Inferior parietal cortex (tissue), 1 donor: ENCODE results near the gene DCAF7.
A peak's percentile ranks its signal among the peaks of the same experiment; 100 is the strongest.

Experiments used
- DNase-seq: peaks from one replicate; pipeline ENCODE4 v3.0.0-alpha.2; 2016; ENCODE audit errors: extremely low spot score

Gene DCAF7

DNA sequence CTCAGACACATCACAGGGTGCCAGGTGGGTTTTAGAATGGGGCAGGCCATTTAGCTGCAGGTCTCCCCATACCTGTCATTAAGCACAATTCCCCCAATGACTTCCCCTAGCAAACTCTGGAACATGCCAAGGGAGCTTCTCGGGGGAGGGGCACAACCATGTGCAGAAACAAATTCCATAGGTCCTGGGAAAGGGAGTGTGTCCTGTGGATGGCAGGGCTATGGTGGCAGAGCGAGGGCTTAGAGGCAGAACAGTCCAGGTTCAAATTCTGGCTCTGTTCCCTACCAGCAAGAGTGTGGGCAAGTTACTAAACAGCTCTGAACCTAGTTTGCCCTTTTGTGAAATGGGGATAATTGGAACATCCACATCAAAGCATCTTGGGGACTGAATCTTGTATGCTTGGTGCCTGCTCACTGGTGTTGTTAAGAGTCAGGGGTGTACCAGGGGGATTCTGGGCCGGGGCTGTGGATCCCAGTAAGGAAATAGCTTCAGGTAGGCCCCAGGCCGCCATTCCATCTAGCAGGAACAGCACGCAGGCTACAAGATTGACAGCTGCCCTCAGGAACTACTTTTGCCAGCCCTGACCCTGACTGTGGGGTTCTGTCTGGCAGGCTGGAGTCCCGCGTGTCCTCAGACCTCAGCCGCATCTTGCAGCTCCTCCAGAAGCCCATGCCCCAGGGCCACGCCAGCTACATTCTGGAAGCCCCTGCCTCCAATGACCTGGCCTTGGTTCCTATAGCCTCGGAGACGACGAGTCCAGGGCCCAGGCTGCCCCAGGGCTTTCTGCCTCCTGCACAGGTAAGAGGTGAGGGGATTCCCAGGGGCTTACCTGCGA is 5.6 kb upstream of the DCAF7 start:
- DNase-seq = no peak

DNA sequence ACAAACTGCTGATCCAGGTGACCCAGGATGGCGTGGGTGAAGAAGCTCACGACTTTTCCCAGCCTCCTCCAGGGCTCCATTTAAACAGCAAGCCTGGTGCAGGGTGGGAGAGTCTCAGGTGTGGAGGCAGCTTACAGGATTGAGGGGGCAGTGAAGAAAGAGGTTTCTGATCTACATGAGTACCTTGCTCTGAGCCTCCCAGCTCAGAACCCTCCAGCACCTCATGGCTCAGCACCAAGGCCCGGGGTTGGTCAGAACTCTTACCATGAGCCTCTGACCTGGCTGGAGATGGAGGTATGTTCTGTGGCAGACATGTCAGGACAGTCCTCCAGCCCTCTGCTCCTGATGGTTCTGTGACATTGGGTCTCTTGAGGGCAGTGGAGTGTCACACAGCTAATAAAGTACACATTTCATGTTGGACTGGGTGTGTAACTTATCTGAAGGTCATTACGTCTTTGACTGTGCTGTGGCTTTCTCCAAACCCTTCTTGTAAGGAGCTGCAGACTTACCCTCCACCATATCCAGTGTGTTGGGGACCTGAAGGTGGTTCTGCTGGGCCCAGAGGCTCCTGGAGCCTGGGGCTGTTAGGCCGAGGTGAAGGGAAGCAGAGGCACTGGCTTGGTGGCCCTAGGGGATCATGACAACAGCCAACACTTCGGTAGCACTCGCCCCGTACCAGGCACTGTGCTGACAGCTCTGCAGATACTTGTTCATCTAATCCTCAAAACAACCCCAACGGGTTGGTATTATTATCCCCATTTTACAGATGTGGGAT is 3.8 kb upstream of the DCAF7 start:
- DNase-seq = no peak

DNA sequence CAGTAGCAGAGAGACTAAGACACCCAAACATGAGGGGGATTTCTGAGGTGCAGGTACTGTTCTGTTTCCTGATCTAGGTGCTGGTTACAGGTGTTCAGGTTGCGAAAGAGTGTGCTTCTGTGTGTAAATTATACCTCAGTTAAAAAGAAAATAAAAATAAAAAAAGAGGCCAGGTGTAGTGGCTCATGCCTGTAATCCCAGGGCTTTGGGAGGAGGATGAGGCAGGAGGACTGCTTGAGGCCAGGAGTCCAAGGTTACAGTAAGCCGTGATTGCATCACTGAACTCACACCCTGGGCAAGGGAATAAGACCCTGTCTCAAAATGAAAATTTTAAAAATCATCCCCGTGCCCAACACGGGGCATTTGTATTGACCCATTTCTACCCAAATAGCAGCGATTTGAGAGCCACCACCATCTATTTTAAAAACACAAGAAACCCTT is 3.2 kb upstream of the DCAF7 start:
- DNase-seq = no peak

DNA sequence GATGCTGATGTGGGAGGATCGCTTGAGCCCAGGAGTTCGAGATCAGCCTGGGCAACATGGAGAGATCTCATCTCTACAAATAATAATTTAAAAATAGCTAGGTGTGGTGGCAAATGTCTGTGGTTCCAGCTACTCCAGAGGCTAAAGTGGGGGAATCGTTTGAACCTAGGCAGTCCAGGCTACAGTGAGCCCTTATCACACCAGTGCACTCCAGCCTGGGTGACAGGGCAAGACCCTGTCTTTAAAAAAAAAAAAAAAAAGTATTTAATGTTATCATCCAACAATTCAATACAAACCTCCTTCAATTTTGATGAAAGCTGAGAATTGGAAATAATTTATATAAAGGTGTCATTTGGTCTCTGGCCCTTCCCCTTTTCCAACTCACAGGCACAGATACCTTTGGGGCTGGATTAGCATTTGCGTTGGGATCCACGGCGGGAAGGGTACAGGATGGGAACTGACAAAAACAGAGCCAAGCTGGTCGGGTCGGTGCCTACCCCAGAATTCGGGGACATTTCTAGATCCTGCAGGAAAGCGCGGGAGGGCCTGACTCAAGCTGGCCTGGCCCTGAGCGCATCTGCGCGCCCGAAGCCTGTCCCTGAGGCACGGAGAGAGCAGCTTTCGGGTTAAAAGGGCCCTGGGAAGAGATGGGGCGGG is 860 bp upstream of the DCAF7 start:
- peak; percentile 15 for DNase-seq

DNA sequence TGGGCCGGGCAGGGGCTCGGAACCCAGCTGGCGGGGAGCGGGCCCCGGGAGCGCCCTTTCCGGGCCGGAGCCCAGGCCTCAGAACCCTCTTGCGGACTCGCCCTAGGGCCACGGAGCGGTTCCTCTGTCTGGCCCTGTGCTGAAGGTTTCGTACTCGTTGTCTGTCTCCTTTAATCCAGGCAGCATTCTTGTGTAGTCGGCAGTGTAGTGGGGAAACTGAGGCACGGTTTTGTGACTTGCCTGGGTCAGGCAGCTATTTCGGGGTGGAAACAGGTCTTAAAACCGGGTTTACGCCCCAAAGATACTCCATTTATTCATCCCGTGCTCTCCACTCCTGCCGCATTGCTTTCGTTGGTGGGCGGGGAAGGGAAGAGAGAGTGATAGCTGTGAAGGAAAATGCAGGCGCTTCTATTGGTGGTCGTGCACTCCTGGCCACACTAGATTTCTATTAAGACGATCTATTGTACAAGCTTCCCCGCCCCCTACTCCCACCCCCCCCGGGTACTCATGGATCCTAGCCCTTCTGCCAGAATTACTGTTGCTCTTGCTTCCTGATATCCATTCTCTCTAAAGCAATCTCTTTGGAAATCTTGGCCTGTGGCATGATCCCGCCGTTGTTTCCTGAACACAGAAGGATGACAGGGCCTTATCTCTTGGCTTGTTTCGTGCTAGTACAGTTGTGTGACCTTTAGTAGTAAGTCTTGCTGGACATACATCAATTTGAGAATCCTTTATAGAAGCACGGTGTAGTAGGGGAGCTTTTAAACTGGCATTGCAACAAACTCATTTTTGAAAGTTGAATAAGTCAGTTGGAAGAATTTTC is 751 bp downstream of the DCAF7 start:
- peak; percentile 8 for DNase-seq

DNA sequence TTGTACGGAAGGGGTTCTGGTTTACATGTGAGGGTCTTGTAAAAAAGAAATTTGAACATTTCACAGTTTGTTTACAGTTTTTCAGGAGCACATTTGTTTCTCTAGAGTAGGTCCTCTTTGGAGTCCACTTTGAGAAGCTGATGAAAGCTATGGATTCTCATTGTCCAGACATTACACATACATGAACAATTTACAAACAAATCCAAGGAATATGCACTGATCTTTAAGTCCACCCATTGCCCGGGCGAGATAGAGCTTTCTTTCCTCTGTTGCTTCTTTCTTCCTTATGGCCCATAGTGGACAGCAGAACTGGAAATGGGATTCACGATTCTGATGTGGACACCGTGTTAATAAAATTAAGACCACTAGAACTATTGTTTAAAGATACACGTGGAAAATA is 1.9 kb downstream of the DCAF7 start:
- no peak for DNase-seq

DNA sequence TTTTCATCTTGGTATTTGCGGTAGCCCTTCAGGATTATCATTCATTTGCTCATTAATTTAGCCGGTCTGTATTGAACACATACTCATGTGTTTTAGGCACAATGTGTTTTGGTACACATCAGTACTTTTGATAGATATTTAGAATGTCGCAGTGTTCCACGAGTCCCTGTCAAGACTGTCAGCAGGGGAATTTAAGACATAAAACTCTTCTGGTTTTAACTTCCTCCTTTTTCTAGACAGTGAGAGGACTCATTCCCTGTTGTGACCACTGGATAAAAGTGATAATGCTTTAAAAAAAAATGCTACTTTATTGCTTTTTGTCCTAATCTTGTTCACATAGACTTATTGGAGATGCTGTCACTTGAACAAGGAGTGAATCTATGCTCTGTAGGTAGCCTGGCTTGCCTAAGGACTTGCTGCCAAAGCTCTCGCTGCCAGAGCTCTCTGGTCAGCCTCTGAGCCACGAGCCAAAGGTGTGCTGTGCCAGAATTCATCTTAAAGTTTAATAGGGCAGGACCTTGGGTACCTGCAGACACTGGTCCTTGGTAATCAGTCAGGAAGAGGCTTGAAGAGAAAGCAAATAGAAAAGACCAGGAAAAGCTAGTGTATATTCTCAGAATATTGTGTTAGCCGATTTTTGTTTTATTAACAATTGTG is 5.4 kb downstream of the DCAF7 start:
- no peak for DNase-seq

DNA sequence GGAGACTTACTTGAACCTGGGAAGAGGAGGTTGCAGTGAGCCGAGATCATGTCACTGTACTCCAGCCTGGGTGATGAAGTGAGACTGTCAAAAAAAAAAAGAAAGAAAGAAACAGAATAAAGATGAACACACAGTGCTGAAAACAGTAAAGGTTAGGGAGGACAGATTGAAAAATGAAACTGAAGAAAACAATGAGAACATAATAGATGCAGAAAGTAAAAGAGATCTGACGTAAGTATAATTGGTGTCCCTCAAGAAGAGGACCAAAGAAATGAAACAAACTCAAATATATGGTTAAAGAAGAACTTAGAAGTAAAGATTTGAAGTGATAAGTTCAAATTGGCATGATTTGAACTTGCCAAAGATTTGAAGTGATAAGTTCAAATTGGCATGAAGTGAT is 7.1 kb downstream of the DCAF7 start:
- DNase-seq = no peak

DNA sequence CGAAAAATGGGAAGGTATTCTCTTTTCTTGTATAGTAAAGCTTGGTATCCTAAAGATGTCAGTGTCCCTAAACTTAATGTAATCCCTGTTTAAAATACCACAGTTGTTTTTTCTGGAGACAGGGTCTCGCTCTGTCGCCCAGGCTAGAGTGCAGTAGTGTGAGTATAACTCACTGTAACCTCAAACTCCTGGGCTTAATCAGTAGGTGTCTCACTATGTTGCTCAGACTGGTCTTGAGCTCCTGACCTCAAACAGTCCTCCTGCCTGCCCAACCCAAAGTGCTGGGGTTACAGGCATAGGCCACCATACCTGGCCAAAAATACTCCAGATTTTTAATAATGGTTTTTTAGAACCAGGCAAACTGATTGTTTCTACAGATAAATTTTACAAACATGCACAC is 8.2 kb downstream of the DCAF7 start:
- DNase-seq = no peak

DNA sequence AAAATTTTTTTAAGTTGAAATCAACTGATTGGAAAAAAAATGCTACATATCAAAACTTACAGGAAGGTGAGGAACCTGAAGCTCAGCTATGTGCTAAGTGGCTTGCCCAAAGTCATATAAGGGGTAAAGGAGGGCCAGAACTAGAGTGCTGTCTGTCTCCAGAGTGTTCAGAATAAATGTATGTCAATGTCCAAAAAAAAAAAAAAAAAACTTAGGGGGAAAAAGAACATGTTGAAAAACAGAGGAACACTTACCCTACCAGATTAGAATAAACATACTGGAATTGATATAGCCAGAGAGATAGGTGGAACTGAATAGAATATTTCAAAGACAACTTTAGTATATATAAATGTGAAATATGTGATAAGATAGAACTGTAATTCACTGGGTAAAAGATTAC is 11.5 kb downstream of the DCAF7 start:
- no peak for DNase-seq

DNA sequence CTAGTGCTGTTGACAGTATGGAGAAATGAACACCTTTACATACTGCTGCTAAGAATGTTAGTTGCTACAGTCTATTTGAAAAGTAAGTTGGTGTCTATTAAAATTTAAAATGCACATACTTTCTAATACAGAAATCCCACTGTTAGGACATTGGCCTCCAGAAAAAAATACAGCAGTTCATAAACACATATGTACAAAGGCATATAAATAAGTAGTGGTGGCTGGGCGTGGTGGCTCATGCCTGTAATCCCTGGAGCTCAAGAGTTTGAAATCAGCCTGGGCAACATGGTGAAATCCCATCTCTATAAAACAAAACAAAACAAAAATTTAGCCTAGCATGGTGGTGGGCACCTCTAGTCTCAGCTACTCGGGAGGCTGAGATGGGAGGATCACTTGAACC is 13.1 kb downstream of the DCAF7 start:
- DNase-seq = no peak

DNA sequence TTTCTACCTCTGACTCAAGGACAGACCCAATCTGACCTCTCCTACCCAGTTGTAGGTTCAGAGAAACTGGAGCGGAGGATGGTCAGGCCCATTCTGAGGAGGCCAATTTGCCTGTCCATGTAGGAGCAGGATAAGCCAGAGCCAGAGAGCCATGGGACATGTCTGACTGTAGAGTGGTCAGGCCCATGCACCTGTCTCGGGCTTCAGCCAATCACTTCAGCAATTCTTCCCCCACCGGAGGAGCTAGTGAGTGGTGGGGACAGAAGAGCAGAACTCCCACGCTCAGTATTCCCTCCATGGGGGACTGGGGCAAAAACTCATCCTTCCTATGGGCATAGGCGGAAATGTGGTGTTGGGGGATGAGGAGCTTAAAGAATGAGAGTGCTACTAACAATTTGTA is 14.3 kb downstream of the DCAF7 start:
- DNase-seq = no peak

DNA sequence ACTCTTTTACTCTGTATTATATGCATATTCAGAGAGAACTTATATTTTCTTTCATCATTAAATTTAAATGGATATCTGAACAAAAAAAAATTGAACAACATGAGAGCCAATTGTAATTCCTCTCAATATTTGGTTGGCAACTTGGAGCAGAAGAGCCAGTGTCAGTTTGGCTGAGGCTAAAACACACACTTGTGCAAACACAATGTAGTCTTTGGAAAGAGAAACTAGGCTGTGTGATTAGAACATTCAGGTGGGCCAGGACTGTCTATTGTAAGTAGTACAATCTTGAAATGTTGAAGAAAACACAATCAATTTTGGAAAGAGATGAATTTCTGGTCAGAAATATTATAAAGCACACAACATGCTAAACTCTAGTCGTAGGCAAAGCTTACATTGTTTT is 17.0 kb downstream of the DCAF7 start:
- no peak for DNase-seq

DNA sequence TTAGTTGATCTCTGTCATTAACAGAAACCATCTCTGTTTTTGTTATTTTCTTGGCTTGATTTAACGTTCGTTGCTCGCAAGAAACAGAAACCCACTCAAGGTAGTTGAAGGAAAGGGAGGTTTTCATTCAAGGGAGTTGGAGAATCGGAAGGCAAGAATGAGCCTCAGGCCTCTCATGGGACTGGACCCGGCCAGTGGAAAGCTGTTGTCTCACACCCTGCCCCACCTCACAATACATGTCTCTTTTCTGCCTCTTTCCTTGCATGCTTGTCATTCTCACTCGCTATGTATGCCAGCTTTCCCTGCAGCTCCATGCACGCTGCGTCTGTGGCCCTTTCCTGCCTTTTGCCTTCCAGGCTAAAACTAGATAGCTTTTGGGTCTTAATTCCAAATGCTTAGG is 18.3 kb downstream of the DCAF7 start:
- DNase-seq = no peak

DNA sequence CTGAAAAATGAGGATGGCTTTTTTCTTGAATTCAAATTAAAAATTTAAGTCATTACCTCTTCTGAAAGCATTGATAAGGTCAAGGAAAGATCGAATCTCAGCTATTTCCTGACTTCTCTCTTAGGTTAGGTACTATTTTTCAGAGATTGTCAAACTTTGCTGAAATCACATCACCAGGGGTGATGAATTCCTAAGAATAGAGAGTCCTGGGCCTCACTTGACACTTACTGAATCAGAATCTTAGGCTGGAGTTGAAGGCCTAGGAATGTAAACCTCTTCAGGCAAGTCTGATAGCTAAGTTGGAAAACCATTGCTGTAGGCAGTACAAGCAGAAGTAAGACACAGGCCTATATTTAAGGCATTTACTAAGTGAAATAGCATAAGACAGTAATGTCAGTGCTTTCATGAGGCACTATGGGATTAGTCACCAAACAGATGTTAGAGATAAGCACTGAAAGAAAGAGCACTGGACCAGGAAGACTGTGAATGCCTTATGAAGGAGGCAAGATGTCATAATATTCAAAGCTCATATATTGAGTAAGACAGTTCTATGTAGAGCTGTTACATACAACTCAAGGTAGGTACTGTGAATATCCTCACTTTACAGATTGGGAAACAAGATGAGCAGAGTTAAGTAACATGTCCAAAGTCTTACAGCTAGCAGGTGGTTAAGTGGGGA is 21.5 kb downstream of the DCAF7 start:
- DNase-seq = no peak

DNA sequence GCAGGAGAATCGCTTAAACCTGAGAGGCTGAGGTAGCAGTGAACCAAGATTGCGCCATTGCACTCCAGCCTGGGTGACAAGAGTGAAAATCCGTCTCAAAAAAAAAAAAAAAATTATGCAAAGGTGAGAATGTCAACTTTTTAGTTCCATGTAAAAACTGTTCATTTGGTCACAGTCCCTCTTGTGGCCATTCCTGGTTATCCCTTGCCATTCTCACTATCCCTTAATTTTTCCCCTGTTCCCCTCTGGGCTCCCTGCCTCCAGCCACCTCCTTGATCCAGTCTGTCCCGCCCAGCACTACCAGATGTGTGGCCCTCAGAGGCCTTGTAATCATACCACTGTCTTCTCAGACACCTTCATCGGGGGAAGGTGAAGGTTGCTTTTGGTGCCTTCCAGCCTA is 23.4 kb downstream of the DCAF7 start:
- DNase-seq = no peak

DNA sequence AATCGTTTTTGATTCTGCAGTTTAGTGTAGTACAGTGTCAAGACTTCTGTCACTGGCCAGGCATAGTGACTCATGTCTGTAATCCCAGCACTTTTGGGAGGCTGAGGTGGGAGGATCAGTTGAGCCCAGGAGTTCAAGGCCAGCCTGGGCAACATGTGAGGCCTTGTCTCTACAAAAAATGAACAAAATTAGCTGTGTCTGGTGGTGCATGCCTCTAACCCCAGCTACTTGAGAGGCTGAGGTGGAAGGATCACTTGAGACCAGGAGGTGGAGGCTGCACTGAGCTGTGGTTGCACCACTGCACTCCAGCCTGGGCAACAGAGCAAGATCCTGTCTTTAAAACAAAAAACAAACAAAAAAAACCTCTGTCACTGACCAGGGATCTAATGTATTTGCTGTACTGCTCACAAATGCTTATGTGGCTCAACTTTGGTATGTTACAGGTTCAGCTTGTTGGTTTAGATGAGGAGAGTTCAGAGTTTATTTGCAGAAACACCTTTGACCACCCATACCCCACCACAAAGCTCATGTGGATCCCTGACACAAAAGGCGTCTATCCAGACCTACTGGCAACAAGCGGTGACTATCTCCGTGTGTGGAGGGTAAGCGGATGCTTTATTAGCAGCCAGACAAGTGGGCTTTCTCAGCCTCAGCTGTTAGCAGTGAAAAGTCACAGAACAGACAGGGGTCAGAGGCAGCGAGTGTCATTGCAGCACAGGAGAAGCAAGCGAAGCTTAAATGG is 27.9 kb downstream of the DCAF7 start:
- no peak for DNase-seq

DNA sequence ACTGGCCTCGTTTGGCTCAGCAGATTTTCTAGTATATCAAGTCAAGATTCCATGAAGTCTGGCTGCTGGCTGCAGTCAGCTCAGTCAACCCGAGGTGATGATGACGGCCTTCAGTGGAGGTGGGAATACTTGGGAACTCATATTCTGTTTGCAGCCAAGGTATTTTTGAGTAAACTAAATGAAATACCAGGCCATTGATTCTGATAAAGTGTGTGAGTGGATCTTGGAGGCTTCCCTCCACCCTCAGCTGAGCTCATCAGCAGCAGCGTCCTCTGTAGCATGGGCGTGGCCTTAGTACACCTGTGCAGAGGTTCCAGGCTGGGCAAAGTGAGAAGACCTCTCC is 28.5 kb downstream of the DCAF7 start:
- DNase-seq = no peak

DNA sequence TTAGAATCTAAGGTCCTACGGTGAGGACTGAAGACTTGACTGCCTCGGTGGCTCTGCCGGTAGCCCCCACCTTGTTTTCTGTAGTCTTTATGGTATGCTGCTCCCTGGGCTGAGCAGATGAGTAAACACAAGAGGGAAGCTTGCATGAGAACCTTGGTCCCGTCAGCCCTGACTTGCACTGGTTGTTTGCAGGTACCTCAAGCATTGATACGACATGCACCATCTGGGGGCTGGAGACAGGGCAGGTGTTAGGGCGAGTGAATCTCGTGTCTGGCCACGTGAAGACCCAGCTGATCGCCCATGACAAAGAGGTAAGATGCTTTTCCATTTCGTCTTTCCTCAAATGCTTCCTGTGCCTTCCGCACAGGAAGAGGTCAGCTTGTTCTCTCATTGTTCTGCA is 29.4 kb downstream of the DCAF7 start:
- DNase-seq = no peak

DNA sequence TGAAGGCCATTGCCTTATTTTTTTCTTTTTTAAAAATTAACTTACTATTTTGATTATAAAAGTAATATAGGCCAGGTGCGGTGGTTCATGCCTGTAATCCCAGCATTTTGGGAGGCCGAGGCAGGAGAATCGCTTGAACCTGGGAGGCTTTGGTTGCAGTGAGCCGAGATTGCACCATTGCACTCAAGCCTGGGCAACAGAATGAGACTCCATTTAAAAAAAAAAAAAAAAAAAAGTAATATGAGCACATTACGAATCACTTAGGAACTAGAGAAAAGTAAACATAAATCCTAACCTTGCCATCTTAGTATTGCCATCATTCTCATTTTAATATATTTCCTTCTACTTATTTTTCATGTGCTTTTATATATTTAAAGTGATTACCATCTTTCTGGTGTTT is 37.5 kb downstream of the DCAF7 start:
- no peak for DNase-seq
